SH-SY5Y (cell line): ENCODE results near the gene ENDOU.

Source experiments
- GATA2 ChIP-seq: IDR thresholded peaks from 2 replicates; pipeline ENCODE4 v1.6.1; 2011; ENCODE audit warnings: mild to moderate bottlenecking, low read depth, low read length
- GATA3 ChIP-seq: IDR thresholded peaks from 2 replicates; pipeline ENCODE4 v1.6.1; 2011; ENCODE audit warnings: low read depth, mild to moderate bottlenecking, low read length, moderate library complexity

The ENDOU gene

DNA sequence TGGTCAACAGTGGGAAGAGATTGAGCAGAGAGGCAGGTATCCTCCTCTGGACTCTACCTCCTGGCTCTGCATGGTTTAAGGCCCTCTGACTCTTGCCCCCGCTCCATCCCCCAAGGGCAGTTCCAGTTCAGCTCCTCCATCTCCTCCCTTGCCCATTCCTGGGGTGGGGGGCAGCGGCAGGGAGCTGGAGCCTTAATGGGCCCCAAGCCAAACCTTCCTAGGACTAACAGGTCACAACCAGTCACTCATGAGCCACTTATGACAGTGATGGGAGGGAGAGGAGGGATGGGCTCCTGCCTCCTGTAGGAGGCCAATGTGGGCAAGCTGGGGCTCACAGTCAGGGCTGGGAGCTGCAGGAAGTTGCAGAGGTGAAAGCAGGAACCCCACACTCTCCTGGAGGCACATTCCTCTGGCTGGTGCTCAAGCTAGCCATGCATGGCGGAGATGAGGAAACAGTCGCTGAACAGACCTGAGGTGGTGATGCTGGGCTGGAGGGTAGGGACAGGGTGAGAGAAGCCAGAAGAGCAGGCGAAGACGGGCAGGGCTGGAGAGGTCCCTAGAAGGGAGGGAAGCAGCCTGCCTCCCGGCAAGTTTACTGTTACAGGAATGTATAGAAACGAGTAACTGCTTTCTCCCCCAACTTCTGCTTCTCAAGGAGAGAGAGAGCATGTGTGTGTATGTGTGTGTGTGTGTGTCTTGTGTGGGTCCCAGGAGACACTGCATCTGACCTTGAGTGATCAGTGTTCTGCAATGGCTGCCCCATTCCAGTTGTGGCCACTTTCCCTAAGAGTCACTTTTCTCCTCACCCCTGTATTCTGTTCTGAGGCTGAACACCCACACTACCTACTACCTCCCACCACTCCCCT lies 38.4 kb upstream of the ENDOU start:
- no peak for TF ChIP-seq GATA3

DNA sequence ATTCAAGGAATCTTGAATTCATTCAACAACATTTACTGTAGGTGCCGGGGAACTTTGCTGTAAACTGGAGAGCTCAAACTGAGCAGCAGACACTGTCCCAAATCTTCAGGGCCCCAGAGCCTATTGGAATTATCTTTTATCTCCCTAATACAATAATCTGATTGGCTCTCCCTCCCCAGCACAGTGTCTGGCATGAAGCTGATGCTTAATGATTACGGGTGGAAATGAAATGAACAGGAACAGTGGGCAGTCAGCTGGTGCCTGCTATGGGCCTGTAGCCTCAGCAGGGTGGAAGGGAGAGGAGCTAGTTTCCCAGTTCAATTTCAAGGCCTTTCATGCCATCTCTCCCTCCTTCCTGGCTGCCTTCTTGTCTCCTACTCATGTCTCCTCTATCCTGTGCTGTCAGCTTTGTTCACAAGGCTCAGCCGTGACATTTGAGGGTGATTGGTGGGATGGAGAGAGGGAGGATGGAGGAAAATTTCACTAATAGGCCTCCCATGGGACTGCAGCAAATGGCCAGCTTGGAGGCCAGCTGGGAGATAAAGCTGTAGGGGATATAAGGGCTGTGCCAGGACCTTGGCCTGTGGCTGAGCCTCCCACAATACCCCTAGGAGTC lies 37.7 kb upstream of the ENDOU start:
- TF ChIP-seq GATA3 (peak; percentile 94), GATA2 (peak; percentile 97)

DNA sequence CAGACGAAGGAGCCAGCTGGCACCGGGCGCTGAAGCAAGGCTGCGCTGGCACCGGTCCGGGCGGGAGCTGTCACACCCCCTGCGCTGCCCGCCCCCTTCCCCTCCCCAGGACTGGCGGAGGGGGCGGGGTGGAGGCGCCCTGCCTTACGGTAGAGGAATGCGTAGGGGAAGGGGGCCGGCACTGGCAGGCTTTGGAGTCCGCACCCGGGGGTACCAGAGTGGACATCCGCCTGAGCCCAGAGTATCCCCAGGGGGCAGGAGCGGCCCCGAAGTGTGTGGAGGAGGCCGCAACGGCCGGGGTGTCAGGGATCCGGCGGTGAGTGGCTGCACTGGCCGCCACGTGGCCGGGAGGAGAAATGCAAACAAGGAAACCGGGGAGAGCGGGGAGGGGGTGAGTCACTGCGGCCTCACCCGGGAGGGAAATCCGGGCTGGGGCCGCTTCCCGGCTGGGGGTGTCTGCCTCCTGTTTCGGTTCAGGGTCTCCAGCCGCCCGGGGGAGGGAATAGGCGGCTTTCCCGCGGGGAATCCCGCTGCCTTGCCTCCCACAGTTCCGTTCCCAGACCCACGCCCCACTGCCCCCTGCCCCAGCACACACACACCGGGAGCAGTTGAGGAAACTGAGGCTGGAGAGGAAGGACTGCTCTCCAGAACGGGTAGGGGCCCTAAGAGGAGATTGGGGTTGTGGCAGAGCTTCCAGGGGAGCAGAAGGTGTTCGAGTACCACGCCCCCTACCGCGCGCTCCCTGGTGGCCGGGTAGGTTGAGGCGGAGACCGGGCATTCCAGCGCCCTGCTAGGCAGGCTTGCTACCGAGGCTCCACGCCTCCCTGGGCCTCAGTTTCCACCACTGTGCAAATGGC lies 33.8 kb upstream of the ENDOU start, which contains the start of gene RAPGEF3:
TSS of gene RAPGEF3 (minus strand) at position 47 of the 857 bp plus-strand sequence. CDS start 324 bp downstream, outside the sequence.
- TF ChIP-seq GATA2 (no peak), GATA3 (no peak)

DNA sequence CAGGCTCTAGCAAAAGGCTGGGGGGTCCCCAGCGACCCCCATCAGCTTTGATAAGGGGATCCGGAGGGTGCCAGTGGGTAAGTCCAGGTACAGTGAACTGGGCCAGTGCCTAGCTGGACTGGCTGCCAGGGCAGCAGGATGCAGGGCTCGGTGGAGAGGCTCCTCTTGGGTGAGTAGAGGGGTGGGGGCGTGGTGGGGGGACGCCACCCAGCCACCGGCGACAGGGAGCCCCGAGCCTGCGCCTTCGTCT lies 33.2 kb upstream of the ENDOU start:
- TF ChIP-seq GATA3: no peak
- no peak for TF ChIP-seq GATA2

DNA sequence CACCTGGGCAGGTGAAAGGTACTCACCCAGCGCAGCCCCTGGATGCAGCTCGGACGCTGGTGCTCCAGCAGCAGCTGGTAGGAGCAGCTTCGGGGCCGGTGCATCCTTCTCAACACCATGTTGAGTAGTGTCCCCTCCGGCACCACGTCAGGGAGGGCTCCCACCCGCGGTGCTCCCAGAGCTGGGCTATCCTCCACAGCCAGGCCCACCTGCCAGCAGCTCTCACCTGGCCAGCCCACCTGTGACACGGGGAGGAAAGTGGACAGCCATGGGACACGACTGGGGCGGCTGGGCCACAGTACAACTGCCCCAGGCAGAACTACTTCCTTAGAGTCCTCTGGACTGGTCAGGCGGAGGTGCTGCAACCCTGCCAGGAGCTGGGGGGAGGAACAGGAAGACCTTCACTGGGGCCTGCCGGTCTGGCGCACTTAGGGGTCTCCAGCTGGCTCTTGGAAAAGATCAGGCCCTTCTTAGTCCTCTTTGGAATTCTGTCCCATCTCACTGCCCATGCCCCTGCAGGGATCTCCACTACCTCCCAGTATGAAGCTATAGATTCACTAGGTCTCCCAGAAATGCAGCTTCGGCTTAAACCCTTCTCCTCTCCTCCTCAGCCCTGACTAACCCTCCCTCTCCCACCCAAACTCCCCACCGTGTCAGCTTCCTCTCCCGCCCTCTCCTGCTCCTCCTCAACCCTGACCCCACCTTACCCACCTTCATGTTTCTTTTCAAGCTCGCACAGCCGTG lies 32.7 kb upstream of the ENDOU start:
- no peak for TF ChIP-seq GATA3
- TF ChIP-seq GATA2: no peak

DNA sequence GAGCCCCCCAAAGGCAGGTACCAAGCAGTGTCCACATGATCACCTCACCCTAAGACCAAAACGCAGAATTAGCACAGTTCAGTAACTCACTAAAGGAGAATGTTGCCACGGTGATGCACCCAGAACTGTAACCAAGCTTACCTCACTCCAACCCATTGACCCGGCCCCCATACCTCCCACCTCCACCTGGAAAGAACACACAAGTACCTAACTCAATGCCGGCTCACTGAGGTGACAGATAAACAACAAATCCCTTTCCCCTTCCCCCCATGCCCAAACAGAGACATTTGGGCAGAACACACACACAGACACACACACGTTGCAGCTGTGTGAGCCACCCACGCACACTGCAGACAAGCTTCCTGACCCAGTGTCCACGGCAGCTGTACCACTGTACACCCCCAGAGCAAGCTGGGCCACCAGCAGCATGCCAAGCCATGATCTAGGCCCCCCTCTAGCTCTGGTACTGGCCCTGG lies 32.1 kb upstream of the ENDOU start:
- TF ChIP-seq GATA3 (no peak), GATA2 (no peak)

DNA sequence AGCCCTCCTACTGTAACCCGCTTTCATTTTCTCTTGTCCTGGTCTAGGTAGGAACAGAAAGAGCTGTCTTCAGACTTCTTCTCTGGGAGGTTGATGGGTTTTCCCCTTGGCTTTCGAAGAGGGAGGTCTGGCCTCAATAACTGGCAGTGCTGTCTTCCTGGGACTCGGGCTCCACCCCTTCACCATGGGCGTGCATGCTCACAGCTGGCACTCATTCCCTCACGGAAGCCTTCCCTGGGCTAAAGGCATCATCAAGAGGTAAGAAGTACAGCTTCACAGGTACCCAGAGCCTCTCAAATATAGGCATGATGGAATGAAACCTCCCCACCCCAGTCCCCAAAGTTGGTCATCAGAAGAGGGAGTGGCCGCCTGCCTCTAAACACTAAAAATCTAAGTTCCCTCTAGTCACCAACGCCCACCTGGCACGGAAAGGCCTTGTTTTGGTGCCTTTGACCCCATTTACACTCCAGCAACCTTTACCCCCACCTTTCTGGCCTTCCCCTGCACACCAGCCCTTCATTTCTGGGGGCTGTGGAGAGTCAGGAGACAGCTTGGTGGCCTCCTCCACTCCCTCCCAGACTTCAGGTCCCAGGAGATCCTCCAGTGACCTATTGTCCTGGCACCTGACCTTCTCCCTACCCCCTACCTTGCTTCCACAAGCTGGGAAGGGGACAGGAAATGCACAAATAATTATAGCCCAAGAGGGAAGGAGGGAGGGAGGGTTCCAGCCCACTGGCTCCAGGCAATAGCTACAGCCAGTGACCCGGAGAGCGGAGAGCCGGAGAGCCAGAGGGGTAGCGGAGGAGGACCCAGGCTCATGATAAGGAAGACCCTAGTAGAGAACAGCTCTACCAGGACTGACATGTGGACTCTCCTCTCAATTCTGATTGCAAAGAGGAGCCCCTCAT lies 30.6 kb upstream of the ENDOU start:
- TF ChIP-seq GATA2 (0 out of 2 replicates have a peak, but pooled peaks have one; percentile 23), GATA3 (no peak)

DNA sequence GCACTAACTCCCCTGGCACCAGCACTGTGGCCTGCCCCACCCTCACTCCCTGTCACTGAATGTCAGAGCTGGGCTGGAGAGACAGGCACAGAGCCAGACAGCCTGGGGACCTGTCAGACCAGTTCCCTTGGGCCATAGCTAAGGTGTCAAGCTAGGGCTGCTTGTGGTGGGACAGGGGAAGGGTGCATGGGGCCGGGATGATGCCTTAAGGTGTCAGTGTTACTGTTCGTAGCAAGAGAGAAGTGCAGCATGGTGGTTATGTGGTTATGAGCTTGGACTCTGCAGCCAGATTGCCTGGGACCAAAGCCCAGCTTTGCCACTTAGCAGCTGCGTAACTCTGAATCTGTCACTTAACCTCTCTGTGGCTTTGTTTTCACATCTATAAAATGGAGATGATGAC lies 29.6 kb upstream of the ENDOU start:
- no peak for TF ChIP-seq GATA3
- no peak for TF ChIP-seq GATA2

DNA sequence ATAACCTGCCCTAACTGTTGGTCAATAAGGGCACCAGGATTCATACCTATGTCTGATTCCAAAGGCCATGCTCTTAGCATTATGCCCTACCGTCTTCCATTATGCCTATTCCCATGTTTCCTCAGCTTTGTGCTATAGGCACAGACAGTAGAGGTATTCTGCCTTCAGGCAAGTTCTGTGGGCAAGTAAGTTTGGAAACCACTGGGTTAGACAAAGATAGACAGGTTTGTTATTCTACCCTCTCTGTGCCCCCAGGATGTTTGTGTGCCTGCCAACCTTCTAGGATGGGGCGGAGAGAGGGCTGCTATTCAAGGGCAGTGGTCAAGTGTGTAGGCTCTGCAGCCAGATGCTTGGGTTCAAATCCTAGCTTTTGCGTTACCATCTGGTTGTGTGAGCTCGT lies 28.8 kb upstream of the ENDOU start:
- no peak for TF ChIP-seq GATA3
- no peak for TF ChIP-seq GATA2

DNA sequence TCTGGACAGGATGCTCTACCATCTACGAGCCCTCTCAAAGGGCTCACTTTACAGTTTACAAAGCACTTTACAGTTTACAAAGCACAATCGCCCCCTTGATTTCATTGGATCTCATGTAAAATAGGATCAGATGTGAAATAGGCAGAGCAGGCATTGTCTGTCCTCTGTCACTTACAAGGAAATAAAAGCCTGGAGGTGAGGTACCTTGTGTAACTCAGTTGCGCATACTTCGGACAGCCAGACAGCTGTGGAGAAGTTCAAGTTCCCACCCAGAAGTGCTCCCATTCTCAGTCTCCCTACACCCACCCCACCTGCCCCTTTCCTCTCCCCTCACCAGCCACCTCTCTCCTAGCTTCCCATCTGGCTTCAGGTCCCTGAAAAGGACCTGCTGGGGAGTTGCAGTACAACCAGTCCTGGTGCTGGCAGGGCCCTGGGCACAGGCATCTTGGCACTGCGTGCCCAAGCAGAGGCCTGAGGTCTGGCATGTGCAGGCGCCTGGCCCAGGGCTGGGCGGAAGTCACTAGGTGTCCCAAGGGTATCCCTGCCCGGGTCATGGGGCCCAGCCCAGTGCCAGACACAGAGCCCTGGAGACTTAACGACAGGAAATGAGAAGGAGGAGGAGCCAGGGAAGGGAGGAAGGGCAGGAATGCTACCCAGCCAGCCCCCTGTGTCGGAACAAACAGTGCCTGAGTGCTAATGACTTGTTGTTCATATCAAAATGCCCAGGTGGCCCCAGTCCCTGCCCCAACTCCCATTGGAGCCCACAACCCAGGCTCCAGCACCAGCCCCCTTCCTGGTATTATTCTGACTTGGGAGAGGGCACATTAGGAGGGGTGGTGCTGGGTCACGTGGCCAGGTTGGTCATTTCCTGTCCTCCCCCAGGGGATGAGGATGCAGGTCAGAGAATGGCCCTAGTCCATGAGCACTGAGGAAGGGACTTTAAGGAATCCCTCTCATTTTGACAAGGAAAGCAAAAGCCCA lies 28.0 kb upstream of the ENDOU start:
- no peak for TF ChIP-seq GATA3
- no peak for TF ChIP-seq GATA2

DNA sequence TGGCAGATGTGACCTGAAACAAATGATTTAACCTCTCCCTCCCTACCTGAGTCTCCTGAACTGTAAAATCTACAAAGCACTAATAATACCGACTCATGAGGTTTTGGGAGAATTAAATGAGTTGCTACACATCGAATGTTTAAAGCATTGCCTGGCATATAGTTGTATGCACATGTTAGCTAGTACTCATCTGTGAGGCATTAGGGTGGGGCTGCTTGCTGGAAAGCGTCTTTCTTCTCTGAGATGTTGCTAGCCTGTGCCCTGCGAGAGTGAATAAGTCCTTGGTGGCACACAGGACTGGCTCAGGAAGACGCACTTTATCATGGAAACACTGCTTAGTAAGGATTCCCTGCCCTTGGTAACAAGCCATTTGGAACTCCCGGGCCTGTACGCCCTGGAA lies 27.3 kb upstream of the ENDOU start:
- no peak for TF ChIP-seq GATA3
- no peak for TF ChIP-seq GATA2

DNA sequence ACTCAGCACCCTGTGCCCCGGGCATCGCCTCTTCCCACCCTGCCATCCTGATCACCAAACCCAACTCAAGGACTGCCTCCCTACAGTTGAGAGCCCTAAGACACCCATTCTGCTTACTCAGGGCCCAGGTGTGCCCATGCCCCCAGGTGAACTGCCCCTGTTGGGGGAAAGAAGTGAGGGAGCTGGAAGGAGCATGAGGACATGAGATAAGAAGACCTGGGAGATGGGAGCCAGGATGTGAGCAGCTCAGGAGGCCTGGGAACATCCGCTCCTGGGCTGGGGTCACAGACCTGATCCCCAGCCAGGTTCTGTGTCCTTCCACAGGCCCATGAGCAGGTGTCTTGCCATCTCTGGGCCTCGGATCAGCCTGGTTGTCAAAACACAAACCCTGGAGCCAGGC lies 26.8 kb upstream of the ENDOU start:
- no peak for TF ChIP-seq GATA3
- TF ChIP-seq GATA2: no peak
